Measurements from ENCODE around the gene CLGN.

The CLGN gene

GRCh38 chr4:140374130-140374477 lies 53.3 kb downstream of the CLGN start:
- DNase-seq (ENCODE audit: low spot score) = peak; percentile 29

- DNase-seq (ENCODE audit: low spot score) = peak; percentile 100
Measured at GRCh38 chr4:140373328-140374129, 53.9 kb downstream of the CLGN start, which contains the start of gene SCOC. Gene SCOC (plus strand): TSS chr4:140373646. CDS start chr4:140379171, 5,525 bp downstream.

GRCh38 chr4:140372751-140373327 lies 54.6 kb downstream of the CLGN start:
- peak; percentile 42 for DNase-seq (ENCODE audit: low spot score)

- DNase-seq (ENCODE audit: low spot score) = no peak
Measured at GRCh38 chr4:140368686-140369085, 58.8 kb downstream of the CLGN start.

GRCh38 chr4:140367738-140368137 lies 59.7 kb downstream of the CLGN start:
- peak; percentile 76 for DNase-seq (ENCODE audit: low spot score)

GRCh38 chr4:140363558-140363957 lies 63.9 kb downstream of the CLGN start:
- DNase-seq (ENCODE audit: low spot score) = no peak

GRCh38 chr4:140363051-140363450 lies 64.4 kb downstream of the CLGN start:
- DNase-seq (ENCODE audit: low spot score) = no peak

- DNase-seq (ENCODE audit: low spot score) = no peak
Measured at GRCh38 chr4:140361099-140361498, 66.3 kb downstream of the CLGN start.

GRCh38 chr4:140359562-140360427 lies 67.7 kb downstream of the CLGN start:
- DNase-seq (ENCODE audit: low spot score) = peak; percentile 82

- DNase-seq (ENCODE audit: low spot score) = no peak
Measured at GRCh38 chr4:140358281-140358680, 69.2 kb downstream of the CLGN start.

GRCh38 chr4:140357868-140358267 lies 69.6 kb downstream of the CLGN start:
- DNase-seq (ENCODE audit: low spot score) = no peak

GRCh38 chr4:140355288-140355687 lies 72.2 kb downstream of the CLGN start:
- DNase-seq (ENCODE audit: low spot score) = no peak

- no peak for DNase-seq (ENCODE audit: low spot score)
Measured at GRCh38 chr4:140353786-140354185, 73.7 kb downstream of the CLGN start.

- DNase-seq (ENCODE audit: low spot score) = no peak
Measured at GRCh38 chr4:140351093-140352075, 76.1 kb downstream of the CLGN start.

GRCh38 chr4:140349816-140350215 lies 77.6 kb downstream of the CLGN start:
- DNase-seq (ENCODE audit: low spot score) = no peak

GRCh38 chr4:140346136-140346535 lies 81.3 kb downstream of the CLGN start:
- no peak for DNase-seq (ENCODE audit: low spot score)

GRCh38 chr4:140344621-140345020 lies 82.8 kb downstream of the CLGN start:
- peak; percentile 77 for DNase-seq (ENCODE audit: low spot score)

GRCh38 chr4:140344101-140344500 lies 83.3 kb downstream of the CLGN start:
- DNase-seq (ENCODE audit: low spot score) = peak; percentile 22

- DNase-seq (ENCODE audit: low spot score) = peak; percentile 99
Measured at GRCh38 chr4:140343303-140343702, 84.1 kb downstream of the CLGN start.

- no peak for DNase-seq (ENCODE audit: low spot score)
Measured at GRCh38 chr4:140342620-140343019, 84.8 kb downstream of the CLGN start.
